Transverse colon (tissue), 4 donors: ENCODE data around the gene CHAC2.

ENCODE experiments used
- EP300 ChIP-seq: sonication (generic); formaldehyde crosslinking; IDR thresholded peaks from one replicate; pipeline ENCODE4 v1.6.1; 2017; ENCODE audit warnings: antibody characterized with exemption, low read depth
- POLR2A ChIP-seq: fragments of 450-650 bp; IDR thresholded peaks from one replicate; pipeline ENCODE4 v1.6.1; 2016; ENCODE audit warnings: antibody characterized with exemption, mild to moderate bottlenecking, moderate library complexity
- POLR2AphosphoS5 ChIP-seq, 3 donors: sonication (generic); formaldehyde crosslinking; IDR thresholded peaks; one replicate each; pipeline ENCODE4 v1.6.1; 2016; ENCODE audit warnings: antibody characterized with exemption in 3 of 3
- TF ChIP-seq, protein P1 (sequence below), 5 experiments: fragments of 200-600 bp in 3 of 5; fragments of 450-650 bp in 2 of 5; sonication (generic) in 3 of 5; IDR thresholded peaks; 1 replicate in 2 of 5; 2 replicates in 3 of 5; pipeline ENCODE4 v1.5.1; 2016 to 2017; ENCODE audit warnings: antibody characterized with exemption in 5 of 5, inconsistent platforms in 3 of 5, mild to moderate bottlenecking in 2 of 5, moderate library complexity in 1 of 5

DNA sequence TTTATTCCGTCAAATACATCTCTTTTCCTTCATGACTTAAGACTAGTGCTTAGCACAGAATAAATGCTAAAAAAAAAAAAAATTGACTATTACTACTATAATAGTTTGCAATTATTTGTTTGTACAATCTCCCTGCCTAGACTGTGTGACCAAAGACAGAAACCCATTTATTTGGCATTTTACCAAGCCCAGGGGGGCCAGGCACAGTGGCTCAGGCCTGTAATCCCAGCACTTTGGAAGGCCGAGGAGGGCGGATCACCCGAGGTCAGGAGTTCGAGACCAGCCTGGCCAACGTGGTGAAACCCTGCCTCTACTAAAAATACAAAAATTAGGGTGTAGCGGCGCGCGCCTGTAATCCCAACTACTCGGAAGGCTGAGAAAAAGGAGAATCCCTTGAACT is 17.8 kb downstream of the CHAC2 start:
- TF ChIP-seq, protein P1, sequence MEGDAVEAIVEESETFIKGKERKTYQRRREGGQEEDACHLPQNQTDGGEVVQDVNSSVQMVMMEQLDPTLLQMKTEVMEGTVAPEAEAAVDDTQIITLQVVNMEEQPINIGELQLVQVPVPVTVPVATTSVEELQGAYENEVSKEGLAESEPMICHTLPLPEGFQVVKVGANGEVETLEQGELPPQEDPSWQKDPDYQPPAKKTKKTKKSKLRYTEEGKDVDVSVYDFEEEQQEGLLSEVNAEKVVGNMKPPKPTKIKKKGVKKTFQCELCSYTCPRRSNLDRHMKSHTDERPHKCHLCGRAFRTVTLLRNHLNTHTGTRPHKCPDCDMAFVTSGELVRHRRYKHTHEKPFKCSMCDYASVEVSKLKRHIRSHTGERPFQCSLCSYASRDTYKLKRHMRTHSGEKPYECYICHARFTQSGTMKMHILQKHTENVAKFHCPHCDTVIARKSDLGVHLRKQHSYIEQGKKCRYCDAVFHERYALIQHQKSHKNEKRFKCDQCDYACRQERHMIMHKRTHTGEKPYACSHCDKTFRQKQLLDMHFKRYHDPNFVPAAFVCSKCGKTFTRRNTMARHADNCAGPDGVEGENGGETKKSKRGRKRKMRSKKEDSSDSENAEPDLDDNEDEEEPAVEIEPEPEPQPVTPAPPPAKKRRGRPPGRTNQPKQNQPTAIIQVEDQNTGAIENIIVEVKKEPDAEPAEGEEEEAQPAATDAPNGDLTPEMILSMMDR (IDR thresholded peaks at IDR 0.05): no peak
- no peak for TF ChIP-seq POLR2A
- TF ChIP-seq POLR2AphosphoS5 (IDR thresholded peaks at IDR 0.05): no peak
- TF ChIP-seq EP300: no peak
